Endothelial cell of umbilical vein (primary cell): ENCODE results near the gene SAC3D1. TPM values are rescaled to one million over a fixed set of nuclear protein-coding genes. Genes with fewer than 3 reads are reported as not detected.

Experiments
- BruUV-seq: library from RNA; stranded (reverse); fragments of 400-500 nt; replicated peaks from 2 replicates; lab custom pipeline; 2021; lab: Mats Ljungman, UMichigan
- CTCF ChIA-PET: fragments of 300-600, 350-600 bp; sonication (Branson Sonifier 250); formaldehyde crosslinking; loops from one replicate; lab custom pipeline; 2021; ENCODE audit warnings: antibody characterized with exemption, inconsistent platforms; lab: Charles Lee
- POLR2A ChIA-PET: fragments of 300-600, 350-600 bp; sonication (Branson Sonifier 250); formaldehyde crosslinking; loops from one replicate; lab custom pipeline; 2021; ENCODE audit warnings: antibody characterized with exemption, inconsistent platforms; lab: Charles Lee
- DNase-seq: peaks from one replicate; pipeline ENCODE4 v3.0.0-alpha.2; 2011; ENCODE audit warnings: low read depth, low spot score
- FAIRE-seq: peaks from 2 replicates; lab custom pipeline; 2011; peaks lifted over from hg19 to GRCh38; lab: Jason Lieb, UNC
- H2AFZ ChIP-seq: 2 replicates; pipeline ENCODE4 v1.6.0; 2012; ENCODE audit warnings: low read depth, low read length, control low read depth, inconsistent platforms
- H3K27ac ChIP-seq: 2 replicates; pipeline ENCODE4 v1.5.1; 2011; ENCODE audit warnings: low read depth, mild to moderate bottlenecking, control low read depth, low read length, moderate library complexity; ENCODE audit not compliant: insufficient read depth
- H3K27me3 ChIP-seq, 2 experiments: 2 replicates each; pipeline versions ENCODE4 v1.6.0 to v1.6.1; 2011; ENCODE audit warnings: low read length in 2 of 2, mixed read lengths in 1 of 2; ENCODE audit not compliant: control insufficient read depth in 2 of 2, insufficient read depth in 2 of 2
- H3K36me3 ChIP-seq, 2 experiments: 2 replicates in 1 of 2; 3 replicates in 1 of 2; pipeline ENCODE4 v1.5.1; 2011; ENCODE audit warnings: low read length in 2 of 2, mild to moderate bottlenecking in 1 of 2, moderate library complexity in 1 of 2; ENCODE audit not compliant: control insufficient read depth in 2 of 2, insufficient read depth in 2 of 2; ENCODE audit errors: extremely low read depth in 1 of 2
- H3K4me1 ChIP-seq: 3 replicates; pipeline ENCODE4 v1.5.1; 2011; ENCODE audit warnings: mild to moderate bottlenecking, low read length; ENCODE audit not compliant: control insufficient read depth, insufficient read depth; ENCODE audit errors: extremely low read depth
- H3K4me2 ChIP-seq: 2 replicates; pipeline ENCODE4 v1.6.1; 2011; ENCODE audit warnings: low read length, control low read depth, mixed read lengths; ENCODE audit not compliant: insufficient read depth
- H3K4me3 ChIP-seq, 3 experiments: fragments of 200-600 bp in 1 of 3; sonication (generic), shearing (Covaris generic) in 1 of 3; replicated peaks in 1 of 3; 2 replicates each; pipeline ENCODE4 v1.5.1; 2011 to 2016; ENCODE audit warnings: control low read depth in 3 of 3, low read length in 3 of 3, mild to moderate bottlenecking in 2 of 3, inconsistent platforms in 1 of 3, low read depth in 1 of 3, moderate library complexity in 1 of 3; ENCODE audit not compliant: insufficient read depth in 1 of 3
- H3K79me2 ChIP-seq: 2 replicates; pipeline ENCODE4 v1.6.0; 2012; ENCODE audit warnings: low read length, inconsistent platforms; ENCODE audit not compliant: control insufficient read depth, insufficient read depth
- H3K9ac ChIP-seq: replicated peaks from 2 replicates; pipeline ENCODE3; 2011; ENCODE audit warnings: low read length, control low read depth; ENCODE audit not compliant: insufficient read depth; ENCODE audit errors: extremely low read depth
- H3K9me1 ChIP-seq: replicated peaks from 3 replicates; pipeline ENCODE4 v1.6.0; 2011; ENCODE audit warnings: mild to moderate bottlenecking, low read length; ENCODE audit not compliant: control insufficient read depth, insufficient read depth; ENCODE audit errors: extremely low read depth
- H3K9me3 ChIP-seq: replicated peaks from 2 replicates; pipeline ENCODE4 v1.5.1; 2012; ENCODE audit warnings: low read length, inconsistent platforms; ENCODE audit not compliant: control insufficient read depth, insufficient read depth
- H4K20me1 ChIP-seq: replicated peaks from 2 replicates; pipeline ENCODE3; 2011; ENCODE audit warnings: mild to moderate bottlenecking, low read length; ENCODE audit not compliant: control insufficient read depth, insufficient read depth; ENCODE audit errors: extremely low read depth
- EZH2 ChIP-seq: IDR thresholded peaks from 2 replicates; pipeline ENCODE4 v1.6.1; 2012; ENCODE audit warnings: borderline replicate concordance, low read depth, mild to moderate bottlenecking, moderate library complexity, low read length, inconsistent platforms; ENCODE audit not compliant: severe bottlenecking
- FOS ChIP-seq: IDR thresholded peaks from 2 replicates; pipeline ENCODE4 v1.6.1; 2011; ENCODE audit warnings: mild to moderate bottlenecking, low read length, moderate library complexity, borderline replicate concordance; ENCODE audit not compliant: insufficient read depth
- GATA2 ChIP-seq: IDR thresholded peaks from 2 replicates; pipeline ENCODE4 v1.7.0; 2011; ENCODE audit warnings: low read depth, mild to moderate bottlenecking, moderate library complexity, mixed read lengths, low read length; ENCODE audit not compliant: insufficient read length, insufficient read depth
- JUN ChIP-seq: IDR thresholded peaks from 2 replicates; pipeline ENCODE4 v1.6.1; 2011; ENCODE audit warnings: borderline replicate concordance, low read depth; ENCODE audit not compliant: insufficient read length, insufficient read depth
- MAX ChIP-seq: IDR thresholded peaks from 2 replicates; pipeline ENCODE4 v1.6.1; 2011; ENCODE audit not compliant: insufficient read depth, insufficient read length
- MYC ChIP-seq: IDR thresholded peaks from one replicate; pipeline ENCODE4 v1.6.1; 2011; ENCODE audit warnings: mild to moderate bottlenecking, low read depth, low read length
- POLR2A ChIP-seq: IDR thresholded peaks from 2 replicates; pipeline ENCODE4 v1.6.1; 2012; ENCODE audit warnings: low read depth, mild to moderate bottlenecking, control low read depth, low read length
- POLR2AphosphoS5 ChIP-seq: IDR thresholded peaks from 2 replicates; pipeline ENCODE4 v1.6.1; 2012; ENCODE audit warnings: low read depth, mild to moderate bottlenecking, control low read depth, low read length, moderate library complexity; ENCODE audit not compliant: insufficient read depth
- dilution Hi-C: fragments of 300-500 bp; cut with MboI; formaldehyde crosslinking; loops from one replicate; pipeline ENCODE4 v1.15.0; 2019; ENCODE audit warnings: low sequenced_read_pairs; ENCODE audit not compliant: extremely low pct_ligation_motif_present
- intact Hi-C: fragments of 100-400 bp; cut with micrococcal nuclease; formaldehyde crosslinking; loops from one replicate; pipeline ENCODE4 v1.10.0; 2022
- polyA plus RNA-seq, 4 experiments: library from polyadenylated mRNA; depleted of rRNA in 3 of 4; stranded (reverse) in 3 of 4; unstranded in 1 of 4; fragments of >200 nt; gene quantifications; 2 replicates each; pipeline versions ENCODE4 v1.2.1 to v1.2.3, GENCODE V29; 2011 to 2012; ENCODE audit warnings: missing spikeins in 1 of 4
- total RNA-seq: library from RNA; stranded (reverse); gene quantifications from 2 replicates; pipeline ENCODE4 v1.2.3, GENCODE V29; 2021
- TF ChIP-seq, protein P1 (sequence below), 2 donors: IDR thresholded peaks; 1 replicate in 1 of 2; 2 replicates in 1 of 2; pipeline ENCODE4 v1.5.1; 2011; ENCODE audit warnings: low read length in 2 of 2, mild to moderate bottlenecking in 2 of 2, moderate library complexity in 2 of 2, control low read depth in 1 of 2, inconsistent platforms in 1 of 2, low read depth in 1 of 2; ENCODE audit not compliant: insufficient read depth in 1 of 2; ENCODE audit errors: extremely low read depth in 1 of 2

SAC3D1 gene
- total and polyA plus RNA-seq, 2 donors (not counting 3 experiments of a cell fraction or from before 2014, with no cell fraction given): 16.6 to 17.0 TPM

- POLR2A ChIA-PET: no interaction called here
- no peaks in the 10 kb centered on the region for H3K9me3 ChIP-seq
- H3K79me2 ChIP-seq: no peaks in the 10 kb centered on the region
- intact Hi-C loops (no loop called here), dilution Hi-C loops (no loop called here)
- no TSS peak for BruUV-seq
- no peak overlapping the region for H3K27ac ChIP-seq
- no peaks in the 10 kb centered on the region for H4K20me1 ChIP-seq
- H3K4me1 ChIP-seq: peaks cover 4% of the 10 kb centered on the region
- H3K4me2 ChIP-seq: no peak overlapping the region
- no peak for FAIRE-seq
- no peak overlapping the region for H3K4me3 ChIP-seq
- CTCF ChIA-PET: interaction anchor here (1.4 kb wide), 1 partner anchor 10 kb away, joined by 3 read pairs; no protein-coding TSS in a partner anchor
- no peaks in the 10 kb centered on the region for H3K27me3 ChIP-seq
- no peaks in the 10 kb centered on the region for H3K36me3 ChIP-seq
- DNase-seq: no peak
- no peak overlapping the region for H2AFZ ChIP-seq
- no peak for TF ChIP-seq JUN
- TF ChIP-seq MYC: no peak
- TF ChIP-seq POLR2A: no peak
- TF ChIP-seq, protein P1, sequence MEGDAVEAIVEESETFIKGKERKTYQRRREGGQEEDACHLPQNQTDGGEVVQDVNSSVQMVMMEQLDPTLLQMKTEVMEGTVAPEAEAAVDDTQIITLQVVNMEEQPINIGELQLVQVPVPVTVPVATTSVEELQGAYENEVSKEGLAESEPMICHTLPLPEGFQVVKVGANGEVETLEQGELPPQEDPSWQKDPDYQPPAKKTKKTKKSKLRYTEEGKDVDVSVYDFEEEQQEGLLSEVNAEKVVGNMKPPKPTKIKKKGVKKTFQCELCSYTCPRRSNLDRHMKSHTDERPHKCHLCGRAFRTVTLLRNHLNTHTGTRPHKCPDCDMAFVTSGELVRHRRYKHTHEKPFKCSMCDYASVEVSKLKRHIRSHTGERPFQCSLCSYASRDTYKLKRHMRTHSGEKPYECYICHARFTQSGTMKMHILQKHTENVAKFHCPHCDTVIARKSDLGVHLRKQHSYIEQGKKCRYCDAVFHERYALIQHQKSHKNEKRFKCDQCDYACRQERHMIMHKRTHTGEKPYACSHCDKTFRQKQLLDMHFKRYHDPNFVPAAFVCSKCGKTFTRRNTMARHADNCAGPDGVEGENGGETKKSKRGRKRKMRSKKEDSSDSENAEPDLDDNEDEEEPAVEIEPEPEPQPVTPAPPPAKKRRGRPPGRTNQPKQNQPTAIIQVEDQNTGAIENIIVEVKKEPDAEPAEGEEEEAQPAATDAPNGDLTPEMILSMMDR (IDR thresholded peaks at IDR 0.05; ENCODE audit: extremely low read depth in 1 of 2, insufficient read depth in 1 of 2, low read depth in 1 of 2, low read length in 2 of 2): no peak
- TF ChIP-seq POLR2AphosphoS5: no peak
- no peak for TF ChIP-seq GATA2
- no peak for TF ChIP-seq MAX
- TF ChIP-seq EZH2: no peak
- TF ChIP-seq FOS: no peak
- H3K9me1 ChIP-seq: no peaks in the 10 kb centered on the region
- no peak overlapping the region for H3K9ac ChIP-seq
These were observed 32.1 kb upstream of the SAC3D1 start for GRCh38 chr11:65008873-65009272.
